Thyroid gland (tissue), 4 donors: ENCODE measurements around the gene INKA2.

Experiments used
- CTCF ChIP-seq, 6 experiments: fragments of 200-600 bp in 3 of 6; fragments of 450-650 bp in 3 of 6; sonication (generic) in 3 of 6; IDR thresholded peaks; one replicate each; pipeline ENCODE4 v1.5.1; 2016 to 2019; ENCODE audit warnings: antibody characterized with exemption in 6 of 6, mild to moderate bottlenecking in 2 of 6, inconsistent platforms in 1 of 6, moderate library complexity in 1 of 6
- POLR2A ChIP-seq, 2 donors: fragments of 450-650 bp; IDR thresholded peaks; one replicate each; pipeline ENCODE4 v1.6.1; 2017; ENCODE audit warnings: antibody characterized with exemption in 2 of 2, mild to moderate bottlenecking in 2 of 2, moderate library complexity in 1 of 2

- TF ChIP-seq CTCF (IDR thresholded peaks at IDR 0.05) = no peak
- TF ChIP-seq POLR2A (IDR thresholded peaks at IDR 0.05) = no peak
Measured at GRCh38 chr1:111737216-111738132, 1.7 kb downstream of the INKA2 start.
